Measurements from ENCODE around the gene GPSM1.
"Not testable (repeated sequence)": the region's sequence is repeated elsewhere in the genome, so short reads cannot be mapped to it uniquely, and the experiment has no call there.

Gene GPSM1

DNA sequence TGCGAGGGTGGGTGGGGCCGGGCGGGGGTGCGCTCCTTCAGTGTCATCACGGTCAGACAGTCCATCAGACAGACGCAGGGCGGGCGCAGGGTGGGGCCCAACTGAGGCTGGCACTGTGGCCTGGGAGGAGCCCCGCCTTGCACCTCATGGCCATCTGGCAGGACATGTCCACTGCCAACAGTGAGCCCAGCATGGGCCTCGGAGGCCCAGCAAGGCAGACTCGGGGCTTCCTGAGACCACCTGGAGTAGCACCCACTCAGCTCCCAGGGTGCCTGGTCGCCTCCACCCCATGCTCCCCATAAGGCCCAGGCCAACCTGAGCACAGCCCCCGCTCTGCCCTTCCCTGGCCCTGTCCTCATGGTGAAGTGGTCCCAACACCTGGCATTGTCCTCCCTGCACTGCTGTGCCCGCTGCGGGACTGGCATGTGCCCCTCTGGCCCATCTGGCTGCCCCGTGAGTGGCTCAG lies 8.5 kb upstream of the GPSM1 start:
- no peak overlapping the region for H3K4me3 ChIP-seq
- peaks cover 0 to 11% (median 6%) of the 10 kb centered on the region in 3 donors for H3K9me3 ChIP-seq
- peaks cover 0 to under 1% of the 10 kb centered on the region in 2 donors for H3K27me3 ChIP-seq
- no peaks in the 10 kb centered on the region for H3K36me3 ChIP-seq
- no peak for DNase-seq
- intact Hi-C loops (cut with DNase I; ENCODE audit: low total_unique reads) = no loop called here
- no peak overlapping the region for H3K27ac ChIP-seq
- TF ChIP-seq, protein P1, sequence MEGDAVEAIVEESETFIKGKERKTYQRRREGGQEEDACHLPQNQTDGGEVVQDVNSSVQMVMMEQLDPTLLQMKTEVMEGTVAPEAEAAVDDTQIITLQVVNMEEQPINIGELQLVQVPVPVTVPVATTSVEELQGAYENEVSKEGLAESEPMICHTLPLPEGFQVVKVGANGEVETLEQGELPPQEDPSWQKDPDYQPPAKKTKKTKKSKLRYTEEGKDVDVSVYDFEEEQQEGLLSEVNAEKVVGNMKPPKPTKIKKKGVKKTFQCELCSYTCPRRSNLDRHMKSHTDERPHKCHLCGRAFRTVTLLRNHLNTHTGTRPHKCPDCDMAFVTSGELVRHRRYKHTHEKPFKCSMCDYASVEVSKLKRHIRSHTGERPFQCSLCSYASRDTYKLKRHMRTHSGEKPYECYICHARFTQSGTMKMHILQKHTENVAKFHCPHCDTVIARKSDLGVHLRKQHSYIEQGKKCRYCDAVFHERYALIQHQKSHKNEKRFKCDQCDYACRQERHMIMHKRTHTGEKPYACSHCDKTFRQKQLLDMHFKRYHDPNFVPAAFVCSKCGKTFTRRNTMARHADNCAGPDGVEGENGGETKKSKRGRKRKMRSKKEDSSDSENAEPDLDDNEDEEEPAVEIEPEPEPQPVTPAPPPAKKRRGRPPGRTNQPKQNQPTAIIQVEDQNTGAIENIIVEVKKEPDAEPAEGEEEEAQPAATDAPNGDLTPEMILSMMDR (IDR thresholded peaks at IDR 0.05) = no peak
- no peaks in the 10 kb centered on the region for H3K4me1 ChIP-seq

DNA sequence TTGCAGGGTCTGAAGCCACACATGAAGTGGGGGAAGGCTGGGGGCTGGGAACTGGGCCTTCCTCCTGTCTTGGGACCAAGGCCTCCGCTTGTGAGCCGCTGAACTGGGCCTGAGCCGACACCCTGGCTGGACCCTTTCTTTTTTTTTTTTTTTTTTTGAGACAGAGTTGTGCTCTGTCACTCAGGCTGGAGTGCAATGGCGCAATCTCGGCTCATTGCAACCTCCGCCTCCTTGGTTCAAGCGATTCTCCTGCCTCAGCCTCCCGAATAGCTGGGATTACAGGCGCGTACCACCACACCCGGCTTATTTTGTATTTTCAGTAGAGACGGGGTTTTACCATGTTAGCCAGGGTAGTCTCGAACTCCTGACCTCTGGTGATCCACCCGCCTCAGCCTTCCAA lies 8.1 kb upstream of the GPSM1 start:
- H3K4me1 ChIP-seq; intact Hi-C loops (cut with DNase I; ENCODE audit: low total_unique reads); DNase-seq; H3K27me3 ChIP-seq; H3K4me3 ChIP-seq; H3K27ac ChIP-seq; H3K36me3 ChIP-seq: not testable (repeated sequence)
- peaks cover 0 to 11% (median 2%) of the 10 kb centered on the region in 3 donors for H3K9me3 ChIP-seq

DNA sequence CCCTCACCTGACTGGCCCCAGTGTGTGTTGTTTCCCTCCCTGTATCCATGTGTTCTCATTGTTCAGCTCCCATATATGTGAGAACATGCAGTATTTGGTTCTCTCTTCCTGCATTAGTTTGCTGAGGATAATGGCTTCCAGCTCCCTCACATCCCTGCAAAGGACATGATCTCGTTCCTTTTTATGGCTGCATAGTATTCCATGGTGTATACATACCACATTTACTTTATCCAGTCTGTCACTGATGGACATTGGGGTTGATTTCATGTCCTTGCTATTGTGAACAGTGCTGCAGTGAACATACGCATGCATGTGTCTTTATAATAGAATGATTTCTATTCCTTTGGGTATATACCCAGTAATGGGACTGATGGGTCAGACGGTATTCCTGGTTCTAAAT lies 7.4 kb upstream of the GPSM1 start:
- intact Hi-C loops (cut with DNase I; ENCODE audit: low total_unique reads); H3K4me1 ChIP-seq; H3K27ac ChIP-seq; H3K4me3 ChIP-seq; H3K9me3 ChIP-seq; H3K27me3 ChIP-seq; DNase-seq; H3K36me3 ChIP-seq: not testable (repeated sequence)

DNA sequence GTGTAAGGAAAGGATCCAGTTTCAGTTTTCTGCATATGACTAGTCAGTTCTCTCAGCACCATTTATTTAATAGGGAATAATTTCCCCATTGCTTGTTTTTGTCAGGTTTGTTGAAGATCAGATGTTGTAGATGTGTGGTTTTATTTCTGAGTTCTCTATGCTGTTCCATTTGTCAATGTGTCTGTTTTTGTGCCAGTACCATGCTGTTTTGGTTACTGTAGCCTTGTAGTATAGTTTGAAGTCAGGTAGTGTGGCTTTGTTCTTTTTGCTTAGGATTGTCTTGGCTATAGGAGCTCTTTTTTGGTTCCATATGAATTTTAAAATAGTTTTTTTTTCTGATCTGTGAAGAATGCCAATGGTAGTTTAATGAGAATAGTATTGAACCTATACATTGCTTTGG lies 6.4 kb upstream of the GPSM1 start:
- H3K4me3 ChIP-seq; intact Hi-C loops (cut with DNase I; ENCODE audit: low total_unique reads); DNase-seq; H3K9me3 ChIP-seq; H3K27me3 ChIP-seq; H3K27ac ChIP-seq; H3K4me1 ChIP-seq; H3K36me3 ChIP-seq: not testable (repeated sequence)

DNA sequence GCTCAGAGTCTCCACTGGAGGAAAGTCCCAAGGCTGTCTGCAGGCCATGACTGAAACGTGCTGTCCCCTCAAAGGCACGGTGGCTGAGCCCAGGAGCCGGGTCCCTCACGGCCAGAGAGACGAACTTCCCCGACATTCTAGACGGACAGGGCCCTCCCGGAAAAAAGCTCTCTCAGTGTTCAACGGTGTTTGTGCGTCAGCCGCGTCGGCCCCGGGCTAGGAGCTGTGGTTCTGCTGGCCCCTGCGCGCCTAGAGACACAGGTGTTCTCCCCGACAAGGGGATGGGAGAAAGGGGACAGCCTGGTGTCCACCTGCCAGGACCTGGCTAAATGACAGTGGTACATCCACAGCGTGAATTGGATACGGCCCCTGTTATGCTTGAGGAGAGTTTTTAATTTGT lies 5.8 kb upstream of the GPSM1 start:
- Histone ChIP-seq H3K9me3 (no peaks in the 10 kb centered on the region), H3K27ac (no peak overlapping the region), H3K27me3 (no peaks in the 10 kb centered on the region), H3K36me3 (no peaks in the 10 kb centered on the region), H3K4me3 (no peak overlapping the region), H3K4me1 (peaks cover 0 to 9% (median 8%) of the 10 kb centered on the region in 4 donors)
- TF ChIP-seq, protein P1 (IDR thresholded peaks at IDR 0.05) = no peak
- intact Hi-C loops (cut with DNase I; ENCODE audit: low total_unique reads) = no loop called here
- no peak for DNase-seq

DNA sequence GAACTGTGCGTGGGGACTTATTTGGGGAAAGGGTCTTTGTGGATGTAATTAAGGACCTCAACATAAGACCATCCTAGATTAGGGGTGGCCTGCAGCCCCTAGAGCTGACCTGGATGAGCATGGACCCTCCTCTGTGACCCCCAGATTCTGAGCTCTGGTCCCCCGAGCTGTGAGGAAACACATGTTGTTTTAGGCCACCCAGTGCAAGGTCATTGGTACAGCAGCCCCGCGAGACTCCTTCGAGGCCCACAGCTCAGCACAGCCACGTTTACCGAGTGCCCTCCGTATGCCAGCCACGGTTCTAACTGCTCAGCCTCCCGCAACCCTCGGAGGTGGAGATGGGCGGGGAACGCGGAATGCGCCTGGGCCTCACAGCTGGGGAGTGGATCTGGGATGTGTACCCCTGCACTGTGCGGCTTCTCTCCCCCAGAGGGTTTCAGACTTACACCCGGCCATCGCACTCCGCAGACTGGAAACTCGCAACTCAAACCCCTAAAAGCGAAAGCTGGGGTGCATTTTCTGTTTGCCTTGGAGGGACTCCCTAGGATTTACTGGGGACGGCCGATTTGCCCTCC lies 4.5 kb upstream of the GPSM1 start:
- H3K27me3 ChIP-seq = no peaks in the 10 kb centered on the region
- no peak overlapping the region for H3K4me3 ChIP-seq
- peaks cover 0 to 19% (median 16%) of the 10 kb centered on the region in 4 donors for H3K4me1 ChIP-seq
- intact Hi-C loops (cut with DNase I; ENCODE audit: low total_unique reads) = no loop called here
- no peaks in the 10 kb centered on the region for H3K9me3 ChIP-seq
- TF ChIP-seq, protein P1 (IDR thresholded peaks at IDR 0.05) = no peak
- no peak for DNase-seq
- no peaks in the 10 kb centered on the region for H3K36me3 ChIP-seq
- H3K27ac ChIP-seq = no peak overlapping the region

DNA sequence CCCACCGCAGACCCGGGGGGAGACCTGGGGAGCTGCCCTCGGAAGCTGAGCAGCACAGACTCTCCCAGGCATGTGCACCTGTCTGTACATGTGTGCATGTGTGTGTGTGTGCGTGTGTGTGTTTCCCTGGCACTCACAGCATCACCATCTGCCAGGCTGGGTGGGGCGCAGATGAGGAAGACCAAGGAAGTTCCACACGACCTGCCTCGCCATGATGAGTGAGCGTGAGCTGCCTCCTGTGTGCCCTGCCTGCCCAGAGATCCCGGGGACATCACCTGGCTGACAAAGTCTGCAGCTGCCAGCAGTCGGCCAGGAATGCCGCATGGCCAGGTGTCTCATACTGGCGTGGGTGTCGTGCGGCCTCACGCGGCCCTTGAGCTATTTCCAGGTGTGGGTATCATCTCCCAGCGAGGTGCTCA lies 4.0 kb upstream of the GPSM1 start:
- H3K9me3 ChIP-seq = no peaks in the 10 kb centered on the region

More for the DNA sequence above, 4.0 kb upstream of the GPSM1 start:
- no peak for DNase-seq
- intact Hi-C loops (cut with DNase I; ENCODE audit: low total_unique reads) = no loop called here
- Histone ChIP-seq H3K27ac (no peak overlapping the region), H3K4me1 (peaks cover 3 to 24% (median 22%) of the 10 kb centered on the region in 4 donors), H3K36me3 (no peaks in the 10 kb centered on the region), H3K27me3 (no peaks in the 10 kb centered on the region), H3K4me3 (no peak overlapping the region)
- TF ChIP-seq, protein P1 (IDR thresholded peaks at IDR 0.05) = no peak
